ENCODE measurements around the gene EGFL6.

EGFL6 gene

GRCh38 chrX:13550346-13550745, 19.1 kb upstream of the EGFL6 start:
- Histone ChIP-seq H3K9ac (ENCODE audit: low read length) (no peak overlapping the region), H3K27me3 (ENCODE audit: control insufficient read depth in 1 of 2, insufficient read depth in 2 of 2, low read length in 2 of 2) (peaks cover 0 to 13% of the 10 kb centered on the region in 2 donors), H3K4me3 (ENCODE audit: low read depth in 1 of 2, low read length in 2 of 2) (no peak overlapping the region), H3K9me3 (ENCODE audit: low read length) (no peaks in the 10 kb centered on the region), H3K27ac (ENCODE audit: low read depth, low read length) (no peak overlapping the region), H3K36me3 (ENCODE audit: insufficient read depth, low read length) (no peaks in the 10 kb centered on the region), H3K4me1 (ENCODE audit: insufficient read depth, low read length) (no peaks in the 10 kb centered on the region)

GRCh38 chrX:13551610-13552009, 17.8 kb upstream of the EGFL6 start:
- no peak overlapping the region for H3K27ac ChIP-seq (ENCODE audit: low read depth, low read length)
- H3K4me1 ChIP-seq (ENCODE audit: insufficient read depth, low read length), result no peaks in the 10 kb centered on the region
- no peak overlapping the region for H3K4me3 ChIP-seq (ENCODE audit: low read depth in 1 of 2, low read length in 2 of 2)
- H3K9me3 ChIP-seq (ENCODE audit: low read length), result no peaks in the 10 kb centered on the region
- no peak overlapping the region for H3K9ac ChIP-seq (ENCODE audit: low read length)
- peaks cover 0 to 11% of the 10 kb centered on the region in 2 donors for H3K27me3 ChIP-seq (ENCODE audit: control insufficient read depth in 1 of 2, insufficient read depth in 2 of 2, low read length in 2 of 2)
- no peaks in the 10 kb centered on the region for H3K36me3 ChIP-seq (ENCODE audit: insufficient read depth, low read length)

GRCh38 chrX:13552892-13553291, 16.5 kb upstream of the EGFL6 start:
- H3K27ac ChIP-seq (ENCODE audit: low read depth, low read length), result no peak overlapping the region
- no peaks in the 10 kb centered on the region for H3K9me3 ChIP-seq (ENCODE audit: low read length)
- no peak overlapping the region for H3K9ac ChIP-seq (ENCODE audit: low read length)
- H3K4me1 ChIP-seq (ENCODE audit: insufficient read depth, low read length), result no peaks in the 10 kb centered on the region
- no peaks in the 10 kb centered on the region for H3K36me3 ChIP-seq (ENCODE audit: insufficient read depth, low read length)
- H3K27me3 ChIP-seq (ENCODE audit: control insufficient read depth in 1 of 2, insufficient read depth in 2 of 2, low read length in 2 of 2), result peaks cover 0 to 11% of the 10 kb centered on the region in 2 donors
- H3K4me3 ChIP-seq (ENCODE audit: low read depth in 1 of 2, low read length in 2 of 2), result no peak overlapping the region

GRCh38 chrX:13565511-13565910, 3.9 kb upstream of the EGFL6 start:
- H3K4me3 ChIP-seq (ENCODE audit: low read depth in 1 of 2, low read length in 2 of 2), result no peak overlapping the region
- H3K4me1 ChIP-seq (ENCODE audit: insufficient read depth, low read length), result no peaks in the 10 kb centered on the region
- no peaks in the 10 kb centered on the region for H3K9me3 ChIP-seq (ENCODE audit: low read length)
- H3K27me3 ChIP-seq (ENCODE audit: control insufficient read depth in 1 of 2, insufficient read depth in 2 of 2, low read length in 2 of 2), result peaks cover 15 to 29% of the 10 kb centered on the region in 2 donors
- no peaks in the 10 kb centered on the region for H3K36me3 ChIP-seq (ENCODE audit: insufficient read depth, low read length)
- H3K27ac ChIP-seq (ENCODE audit: low read depth, low read length), result no peak overlapping the region
- H3K9ac ChIP-seq (ENCODE audit: low read length), result no peak overlapping the region

- H3K27me3 ChIP-seq (ENCODE audit: control insufficient read depth in 1 of 2, insufficient read depth in 2 of 2, low read length in 2 of 2), result peaks cover 17 to 34% of the 10 kb centered on the region in 2 donors
- H3K27ac ChIP-seq (ENCODE audit: low read depth, low read length), result no peak overlapping the region
- H3K4me1 ChIP-seq (ENCODE audit: insufficient read depth, low read length), result no peaks in the 10 kb centered on the region
- H3K9me3 ChIP-seq (ENCODE audit: low read length), result no peaks in the 10 kb centered on the region
- H3K4me3 ChIP-seq (ENCODE audit: low read depth in 1 of 2, low read length in 2 of 2), result no peak overlapping the region
- H3K36me3 ChIP-seq (ENCODE audit: insufficient read depth, low read length), result no peaks in the 10 kb centered on the region
- no peak overlapping the region for H3K9ac ChIP-seq (ENCODE audit: low read length)
These were observed 832 bp downstream of the EGFL6 start for GRCh38 chrX:13570261-13570605.

- Histone ChIP-seq H3K27me3 (ENCODE audit: control insufficient read depth in 1 of 2, insufficient read depth in 2 of 2, low read length in 2 of 2) (peaks cover 17 to 30% of the 10 kb centered on the region in 2 donors), H3K36me3 (ENCODE audit: insufficient read depth, low read length) (no peaks in the 10 kb centered on the region), H3K4me1 (ENCODE audit: insufficient read depth, low read length) (no peaks in the 10 kb centered on the region), H3K4me3 (ENCODE audit: low read depth in 1 of 2, low read length in 2 of 2) (no peak overlapping the region), H3K9ac (ENCODE audit: low read length) (no peak overlapping the region), H3K9me3 (ENCODE audit: low read length) (no peaks in the 10 kb centered on the region), H3K27ac (ENCODE audit: low read depth, low read length) (no peak overlapping the region)
These were observed 1.7 kb downstream of the EGFL6 start for GRCh38 chrX:13571136-13571535.

- H3K27ac ChIP-seq (ENCODE audit: low read depth, low read length), result no peak overlapping the region
- no peak overlapping the region for H3K9ac ChIP-seq (ENCODE audit: low read length)
- peaks cover 11 to 18% of the 10 kb centered on the region in 2 donors for H3K27me3 ChIP-seq (ENCODE audit: control insufficient read depth in 1 of 2, insufficient read depth in 2 of 2, low read length in 2 of 2)
- H3K36me3 ChIP-seq (ENCODE audit: insufficient read depth, low read length), result no peaks in the 10 kb centered on the region
- H3K4me1 ChIP-seq (ENCODE audit: insufficient read depth, low read length), result no peaks in the 10 kb centered on the region
- H3K4me3 ChIP-seq (ENCODE audit: low read depth in 1 of 2, low read length in 2 of 2), result no peak overlapping the region
- H3K9me3 ChIP-seq (ENCODE audit: low read length), result no peaks in the 10 kb centered on the region
These were observed 5.2 kb downstream of the EGFL6 start for GRCh38 chrX:13574600-13574999.

- Histone ChIP-seq H3K27ac (ENCODE audit: low read depth, low read length) (no peak overlapping the region), H3K9ac (ENCODE audit: low read length) (no peak overlapping the region), H3K9me3 (ENCODE audit: low read length) (no peaks in the 10 kb centered on the region), H3K4me1 (ENCODE audit: insufficient read depth, low read length) (no peaks in the 10 kb centered on the region), H3K36me3 (ENCODE audit: insufficient read depth, low read length) (no peaks in the 10 kb centered on the region), H3K27me3 (ENCODE audit: control insufficient read depth in 1 of 2, insufficient read depth in 2 of 2, low read length in 2 of 2) (no peaks in the 10 kb centered on the region), H3K4me3 (ENCODE audit: low read depth in 1 of 2, low read length in 2 of 2) (no peak overlapping the region)
These were observed 10.3 kb downstream of the EGFL6 start for GRCh38 chrX:13579661-13580060.

- no peaks in the 10 kb centered on the region for H3K27me3 ChIP-seq (ENCODE audit: control insufficient read depth in 1 of 2, insufficient read depth in 2 of 2, low read length in 2 of 2)
- H3K4me3 ChIP-seq (ENCODE audit: low read depth in 1 of 2, low read length in 2 of 2), result no peak overlapping the region
- no peaks in the 10 kb centered on the region for H3K9me3 ChIP-seq (ENCODE audit: low read length)
- H3K27ac ChIP-seq (ENCODE audit: low read depth, low read length), result no peak overlapping the region
- H3K9ac ChIP-seq (ENCODE audit: low read length), result no peak overlapping the region
- H3K4me1 ChIP-seq (ENCODE audit: insufficient read depth, low read length), result no peaks in the 10 kb centered on the region
- H3K36me3 ChIP-seq (ENCODE audit: insufficient read depth, low read length), result no peaks in the 10 kb centered on the region
These were observed 12.2 kb downstream of the EGFL6 start for GRCh38 chrX:13581554-13581953.

- H3K9ac ChIP-seq (ENCODE audit: low read length), result no peak overlapping the region
- no peaks in the 10 kb centered on the region for H3K27me3 ChIP-seq (ENCODE audit: control insufficient read depth in 1 of 2, insufficient read depth in 2 of 2, low read length in 2 of 2)
- no peak overlapping the region for H3K4me3 ChIP-seq (ENCODE audit: low read depth in 1 of 2, low read length in 2 of 2)
- H3K36me3 ChIP-seq (ENCODE audit: insufficient read depth, low read length), result no peaks in the 10 kb centered on the region
- no peak overlapping the region for H3K27ac ChIP-seq (ENCODE audit: low read depth, low read length)
- no peaks in the 10 kb centered on the region for H3K4me1 ChIP-seq (ENCODE audit: insufficient read depth, low read length)
- H3K9me3 ChIP-seq (ENCODE audit: low read length), result no peaks in the 10 kb centered on the region
These were observed 18.5 kb downstream of the EGFL6 start for GRCh38 chrX:13587786-13588477.

- no peak overlapping the region for H3K4me3 ChIP-seq (ENCODE audit: low read depth in 1 of 2, low read length in 2 of 2)
- H3K9ac ChIP-seq (ENCODE audit: low read length), result no peak overlapping the region
- no peaks in the 10 kb centered on the region for H3K4me1 ChIP-seq (ENCODE audit: insufficient read depth, low read length)
- H3K27ac ChIP-seq (ENCODE audit: low read depth, low read length), result no peak overlapping the region
- H3K36me3 ChIP-seq (ENCODE audit: insufficient read depth, low read length), result no peaks in the 10 kb centered on the region
- peaks cover 0 to 4% of the 10 kb centered on the region in 2 donors for H3K27me3 ChIP-seq (ENCODE audit: control insufficient read depth in 1 of 2, insufficient read depth in 2 of 2, low read length in 2 of 2)
- H3K9me3 ChIP-seq (ENCODE audit: low read length), result no peaks in the 10 kb centered on the region
These were observed 20.8 kb downstream of the EGFL6 start for GRCh38 chrX:13590207-13590606.

GRCh38 chrX:13590914-13591313, 21.5 kb downstream of the EGFL6 start:
- Histone ChIP-seq H3K9me3 (ENCODE audit: low read length) (no peaks in the 10 kb centered on the region), H3K27me3 (ENCODE audit: control insufficient read depth in 1 of 2, insufficient read depth in 2 of 2, low read length in 2 of 2) (peaks cover 0 to 4% of the 10 kb centered on the region in 2 donors), H3K27ac (ENCODE audit: low read depth, low read length) (no peak overlapping the region), H3K36me3 (ENCODE audit: insufficient read depth, low read length) (no peaks in the 10 kb centered on the region), H3K9ac (ENCODE audit: low read length) (no peak overlapping the region), H3K4me1 (ENCODE audit: insufficient read depth, low read length) (no peaks in the 10 kb centered on the region), H3K4me3 (ENCODE audit: low read depth in 1 of 2, low read length in 2 of 2) (no peak overlapping the region)

Data from muscle layer of colon (tissue), 2 donors.